Type B pancreatic cell (in vitro differentiated cells): ENCODE measurements around the gene LHFPL3. TPM values are rescaled to one million over a fixed set of nuclear protein-coding genes. Genes with fewer than 3 reads are reported as not detected.
A peak's percentile ranks its signal among the peaks of the same experiment; 100 is the strongest.

ENCODE experiments used
- DNase-seq: peaks from one replicate; pipeline ENCODE4 v3.0.0; 2021; ENCODE audit warnings: mixed read lengths; ENCODE audit not compliant: unreplicated experiment; ENCODE audit errors: extremely low spot score
- H3K27ac Mint-ChIP-seq: 2 replicates; pipeline ENCODE4 v1.8.0; 2021; ENCODE audit warnings: mild to moderate bottlenecking, mixed read lengths
- H3K27me3 Mint-ChIP-seq: 2 replicates; pipeline ENCODE4 v1.8.0; 2021; ENCODE audit warnings: mixed read lengths
- H3K36me3 Mint-ChIP-seq: 2 replicates; pipeline ENCODE4 v1.8.0; 2021; ENCODE audit warnings: mixed read lengths
- H3K4me1 Mint-ChIP-seq: one replicate; pipeline ENCODE4 v1.8.0; 2021; ENCODE audit warnings: mixed read lengths; ENCODE audit not compliant: unreplicated experiment
- H3K4me3 Mint-ChIP-seq: 2 replicates; pipeline ENCODE4 v1.8.0; 2021; ENCODE audit warnings: mild to moderate bottlenecking, mixed read lengths
- H3K9me3 Mint-ChIP-seq: 2 replicates; pipeline ENCODE4 v1.8.0; 2021; ENCODE audit warnings: mixed read lengths
- CTCF ChIP-seq: fragments of 200-600 bp; sonication (generic); conservative IDR thresholded peaks from 2 replicates; pipeline ENCODE4 v1.5.0; 2021; ENCODE audit warnings: antibody characterized with exemption, mild to moderate bottlenecking
- total RNA-seq: library from RNA; stranded (reverse); gene quantifications from 2 replicates; pipeline ENCODE4 v1.2.1, GENCODE V29; 2021; ENCODE audit warnings: low replicate concordance

The LHFPL3 gene
- total RNA-seq, 1 donor from 2014 or later = 0.31 TPM

GRCh38 chr7:104878577-104878976 is 550.2 kb downstream of the LHFPL3 start:
- no peak for DNase-seq
- no peak for TF ChIP-seq CTCF
- no peaks in the 10 kb centered on the region for H3K9me3 Mint-ChIP-seq
- H3K4me3 Mint-ChIP-seq = no peak overlapping the region
- peaks cover 3% of the 10 kb centered on the region for H3K4me1 Mint-ChIP-seq
- no peak overlapping the region for H3K27ac Mint-ChIP-seq
- H3K36me3 Mint-ChIP-seq = no peaks in the 10 kb centered on the region
- peaks cover 3% of the 10 kb centered on the region for H3K27me3 Mint-ChIP-seq

GRCh38 chr7:104883248-104883717 is 554.9 kb downstream of the LHFPL3 start:
- no peak for DNase-seq
- peaks cover 14% of the 10 kb centered on the region for H3K27me3 Mint-ChIP-seq
- no peak overlapping the region for H3K4me3 Mint-ChIP-seq
- no peaks in the 10 kb centered on the region for H3K9me3 Mint-ChIP-seq
- H3K36me3 Mint-ChIP-seq = no peaks in the 10 kb centered on the region
- peak overlapping the region; percentile 31 for H3K27ac Mint-ChIP-seq
- TF ChIP-seq CTCF = no peak
- peaks cover 11% of the 10 kb centered on the region for H3K4me1 Mint-ChIP-seq

GRCh38 chr7:104883718-104884452 is 555.5 kb downstream of the LHFPL3 start:
- Mint-ChIP-seq H3K27me3 (peaks cover 14% of the 10 kb centered on the region), H3K36me3 (no peaks in the 10 kb centered on the region), H3K9me3 (no peaks in the 10 kb centered on the region), H3K27ac (peak overlapping the region; percentile 31), H3K4me3 (peak overlapping the region; percentile 48), H3K4me1 (peaks cover 11% of the 10 kb centered on the region)
- DNase-seq = peak; percentile 84
- TF ChIP-seq CTCF = peak; percentile 96

- Mint-ChIP-seq H3K27ac (no peak overlapping the region), H3K9me3 (no peaks in the 10 kb centered on the region), H3K4me1 (peaks cover 11% of the 10 kb centered on the region), H3K4me3 (no peak overlapping the region), H3K27me3 (peaks cover 14% of the 10 kb centered on the region), H3K36me3 (no peaks in the 10 kb centered on the region)
- no peak for TF ChIP-seq CTCF
- no peak for DNase-seq
These were observed 558.2 kb downstream of the LHFPL3 start for GRCh38 chr7:104886651-104887050.

- Mint-ChIP-seq H3K27ac (no peak overlapping the region), H3K4me1 (peaks cover 2% of the 10 kb centered on the region), H3K36me3 (no peaks in the 10 kb centered on the region), H3K27me3 (peaks cover 14% of the 10 kb centered on the region), H3K9me3 (no peaks in the 10 kb centered on the region), H3K4me3 (no peak overlapping the region)
- no peak for DNase-seq
- no peak for TF ChIP-seq CTCF
These were observed 561.8 kb downstream of the LHFPL3 start for GRCh38 chr7:104890216-104890615.
